GM12878 (cell line): ENCODE measurements around the gene DCPS. TPM values are rescaled to one million over a fixed set of nuclear protein-coding genes. Genes with fewer than 3 reads are reported as not detected.

Experiments
- ATAC-seq: fragments of 200-7000 bp; cut with Tn5 transposase; 3 replicates; pipeline ENCODE4 v1.9.1; 2020; ENCODE audit warnings: mild to moderate bottlenecking, moderate library complexity
- BruUV-seq: library from RNA; stranded (reverse); fragments of 400-500 nt; replicated peaks from 2 replicates; lab custom pipeline; 2021; lab: Mats Ljungman, UMichigan
- CTCF ChIA-PET: fragments of 300-600 bp; sonication (Branson Sonifier 250); formaldehyde crosslinking; extraction: SDS; loops from one replicate; lab custom pipeline; 2021; ENCODE audit warnings: inconsistent platforms; lab: Yijun Ruan, JAX
- POLR2A ChIA-PET: fragments of 350-600 bp; formaldehyde crosslinking; extraction: SDS; loops from one replicate; lab custom pipeline; 2021; ENCODE audit warnings: inconsistent platforms; lab: Charles Lee
- RAD21 ChIA-PET: fragments of 300-600 bp; sonication (Branson Sonifier 250); formaldehyde crosslinking; loops from one replicate; lab custom pipeline; 2023; ENCODE audit warnings: antibody characterized with exemption; ENCODE audit not compliant: unreplicated experiment; lab: Charles Lee
- SMC1A ChIA-PET: fragments of 300-600 bp; sonication (Branson Sonifier 250); formaldehyde crosslinking; loops from one replicate; lab custom pipeline; 2023; ENCODE audit not compliant: unreplicated experiment, uncharacterized antibody; lab: Charles Lee
- DNase-seq: peaks from one replicate; pipeline ENCODE4 v3.0.0-alpha.2; 2011; ENCODE audit warnings: low read depth, low spot score
- FAIRE-seq: peaks from 3 replicates; lab custom pipeline; 2011; peaks lifted over from hg19 to GRCh38; lab: Jason Lieb, UNC
- H2AFZ ChIP-seq: 2 replicates; pipeline ENCODE4 v1.6.0; 2011; ENCODE audit warnings: low read depth, low read length, control low read depth; ENCODE audit not compliant: control insufficient read depth
- H3K27ac ChIP-seq: 2 replicates; pipeline ENCODE4 v1.5.1; 2011; ENCODE audit warnings: control low read depth; ENCODE audit not compliant: control insufficient read depth, insufficient read depth
- H3K27me3 ChIP-seq, 2 experiments: replicated peaks in 1 of 2; 2 replicates each; pipeline versions ENCODE4 v1.6.0 to v1.6.1; 2011; ENCODE audit warnings: low read length in 1 of 2; ENCODE audit not compliant: control insufficient read depth in 2 of 2, insufficient read depth in 2 of 2
- H3K36me3 ChIP-seq, 2 experiments: 2 replicates each; pipeline ENCODE4 v1.5.1; 2011; ENCODE audit warnings: low read length in 1 of 2; ENCODE audit not compliant: control insufficient read depth in 2 of 2, insufficient read depth in 2 of 2
- H3K4me1 ChIP-seq: 2 replicates; pipeline ENCODE4 v1.6.1; 2011; ENCODE audit warnings: mild to moderate bottlenecking, low read length, moderate library complexity, mixed read lengths; ENCODE audit not compliant: control insufficient read depth, insufficient read depth
- H3K4me2 ChIP-seq: 2 replicates; pipeline ENCODE4 v1.6.0; 2011; ENCODE audit warnings: control low read depth; ENCODE audit not compliant: control insufficient read depth, insufficient read depth
- H3K4me3 ChIP-seq: fragments of 200-600 bp; sonication (generic); 2 replicates; pipeline ENCODE4 v1.5.1; 2016
- H3K79me2 ChIP-seq: 2 replicates; pipeline ENCODE4 v1.6.0; 2011; ENCODE audit warnings: low read length; ENCODE audit not compliant: control insufficient read depth, insufficient read depth
- H3K9ac ChIP-seq: 2 replicates; pipeline ENCODE4 v1.8.0; 2011; ENCODE audit warnings: low read length, control low read depth, mixed read lengths; ENCODE audit not compliant: control insufficient read depth, insufficient read depth
- H3K9me3 ChIP-seq: replicated peaks from 3 replicates; pipeline ENCODE4 v1.5.1; 2011; ENCODE audit warnings: mild to moderate bottlenecking, low read length; ENCODE audit not compliant: control insufficient read depth, insufficient read depth
- H4K20me1 ChIP-seq: 2 replicates; pipeline ENCODE4 v1.6.0; 2011; ENCODE audit not compliant: control insufficient read depth, insufficient read depth
- ATF3 ChIP-seq: IDR thresholded peaks from 2 replicates; pipeline ENCODE4 v1.6.1; 2011; ENCODE audit warnings: low read depth, mild to moderate bottlenecking, low read length, moderate library complexity, borderline replicate concordance; ENCODE audit errors: extremely low read depth
- CBX3 ChIP-seq: fragments of 200-600 bp; sonication (generic); IDR thresholded peaks from 2 replicates; pipeline ENCODE4 v1.6.1; 2016; ENCODE audit warnings: low read depth, borderline replicate concordance
- CHD2 ChIP-seq: IDR thresholded peaks from 2 replicates; pipeline ENCODE4 v1.6.1; 2011; ENCODE audit warnings: low read depth, low read length, improper control_type of control experiment, borderline replicate concordance
- E2F8 ChIP-seq: fragments of 450-650 bp; IDR thresholded peaks from 2 replicates; pipeline ENCODE4 v1.6.1; 2018; ENCODE audit warnings: mild to moderate bottlenecking, low read depth, moderate library complexity; ENCODE audit not compliant: partially characterized antibody
- EP300 ChIP-seq, 2 experiments: fragments of 150-350 bp in 1 of 2; IDR thresholded peaks; 2 replicates each; pipeline ENCODE4 v1.6.1; 2011 to 2012; ENCODE audit warnings: low read depth in 2 of 2, low read length in 2 of 2, borderline replicate concordance in 1 of 2, improper control_type of control experiment in 1 of 2, inconsistent platforms in 1 of 2; ENCODE audit not compliant: control insufficient read depth in 1 of 2
- FOXK2 ChIP-seq: fragments of 450-650 bp; IDR thresholded peaks from 2 replicates; pipeline ENCODE4 v1.6.1; 2017; ENCODE audit warnings: mild to moderate bottlenecking, moderate library complexity
- HDAC2 ChIP-seq: fragments of 200-600 bp; sonication (generic); IDR thresholded peaks from 2 replicates; pipeline ENCODE4 v1.6.1; 2017
- HDGF ChIP-seq: fragments of 450-650 bp; IDR thresholded peaks from 2 replicates; pipeline ENCODE4 v1.6.1; 2016; ENCODE audit warnings: antibody characterized with exemption
- IRF4 ChIP-seq: IDR thresholded peaks from 2 replicates; pipeline ENCODE4 v1.6.1; 2011; ENCODE audit warnings: low read depth, low read length
- MTA3 ChIP-seq: IDR thresholded peaks from 2 replicates; pipeline ENCODE4 v1.6.1; 2012; ENCODE audit warnings: low read length, inconsistent platforms, borderline replicate concordance
- POLR2A ChIP-seq: IDR thresholded peaks from 2 replicates; pipeline ENCODE4 v1.6.1; 2011; ENCODE audit warnings: low read depth, mild to moderate bottlenecking, low read length
- SP1 ChIP-seq: IDR thresholded peaks from one replicate; pipeline ENCODE4 v1.6.1; 2011; ENCODE audit warnings: low read depth, low read length
- TCF3 ChIP-seq: IDR thresholded peaks from 2 replicates; pipeline ENCODE4 v1.6.1; 2012; ENCODE audit warnings: low read depth, mild to moderate bottlenecking, low read length, borderline replicate concordance; ENCODE audit not compliant: insufficient read depth
- WRNIP1 ChIP-seq: IDR thresholded peaks from 2 replicates; pipeline ENCODE4 v1.6.1; 2011; ENCODE audit warnings: low read depth, low read length, improper control_type of control experiment, borderline replicate concordance
- ZSCAN29 ChIP-seq: fragments of 450-650 bp; IDR thresholded peaks from 2 replicates; pipeline ENCODE4 v1.6.1; 2017; ENCODE audit warnings: mild to moderate bottlenecking, moderate library complexity
- WGBS: methylation state at CpG from one replicate; pipeline ENCODE4 v1.1.6; 2016; ENCODE audit warnings: low lambda C conversion rate; ENCODE audit not compliant: insufficient replicate concordance, insufficient coverage; ENCODE audit errors: missing lambda C conversion rate; 5-methylcytosine and 5-hydroxymethylcytosine counted together
- in situ Hi-C: fragments of 300-500 bp; cut with MboI; formaldehyde crosslinking; loops from 9 replicates; pipeline ENCODE4 v1.14.3; 2018; ENCODE audit warnings: mixed read lengths
- intact Hi-C: fragments of 100-400 bp; cut with micrococcal nuclease; formaldehyde crosslinking; loops from one replicate; pipeline ENCODE4 v1.14.2; 2022; ENCODE audit not compliant: unreplicated experiment
- polyA plus RNA-seq, 11 experiments: library from polyadenylated mRNA; depleted of rRNA in 4 of 11; unstranded in 6 of 11; stranded (reverse) in 5 of 11; fragments of >200 nt; fragmentation: Nextera tagmentation in 4 of 11; fragmentation: Illumina TruSeq in 1 of 11; extraction: Ambion mirVana in 4 of 11; extraction: Trizol in 1 of 11; gene quantifications; 1 replicate in 1 of 11; 2 replicates in 10 of 11; pipeline versions ENCODE4 v1.2.1 to v1.2.3, GENCODE V29; 2011 to 2016; ENCODE audit warnings: inconsistent platforms in 2 of 11, missing spikeins in 2 of 11, low read depth in 1 of 11
- total RNA-seq, 4 experiments: library from RNA; depleted of rRNA in 3 of 4; stranded (reverse); fragments of >200 nt in 3 of 4; fragmentation: Illumina TruSeq in 1 of 4; extraction: Trizol in 1 of 4; gene quantifications; 2 replicates each; pipeline versions ENCODE4 v1.2.1 to v1.2.3, GENCODE V29; 2013 to 2021

DCPS gene
- total and polyA plus RNA-seq, 10 of the 15 experiments (the other 5 are each of a cell fraction or from before 2014, with no cell fraction given) = 23.5 to 101 (median 67.4) TPM

GRCh38 chr11:126343051-126343450 is 39.2 kb downstream of the DCPS start:
- Histone ChIP-seq H3K4me3 (no peak overlapping the region), H3K4me1 (peaks cover 10% of the 10 kb centered on the region), H3K36me3 (peaks cover 34 to 46% of the 10 kb centered on the region in 2 experiments), H3K9ac (no peak overlapping the region), H3K9me3 (no peaks in the 10 kb centered on the region), H3K79me2 (no peaks in the 10 kb centered on the region), H3K27ac (no peak overlapping the region), H3K27me3 (no peaks in the 10 kb centered on the region), H2AFZ (no peak overlapping the region), H3K4me2 (no peak overlapping the region), H4K20me1 (no peaks in the 10 kb centered on the region)
- DNase-seq (no peak), ATAC-seq (no peak), FAIRE-seq (no peak)
- no TSS peak for BruUV-seq
- in situ Hi-C loops = no loop called here
- CTCF ChIA-PET = no interaction called here
- TF ChIP-seq FOXK2 = no peak
- TF ChIP-seq EP300 (IDR thresholded peaks at IDR 0.05; ENCODE audit: borderline replicate concordance in 1 of 2, control insufficient read depth in 1 of 2, low read depth in 2 of 2, low read length in 2 of 2) = no peak
- WGBS = 96% methylated on average over 15 of the region's 16 CpGs
- intact Hi-C loops = no loop called here
- SMC1A ChIA-PET = no interaction called here
- RAD21 ChIA-PET = no interaction called here
- POLR2A ChIA-PET = no interaction called here

GRCh38 chr11:126344141-126345080 is 40.6 kb downstream of the DCPS start:
- Histone ChIP-seq H3K4me1 (peaks cover 10% of the 10 kb centered on the region), H3K36me3 (peaks cover 26 to 45% of the 10 kb centered on the region in 2 experiments), H4K20me1 (no peaks in the 10 kb centered on the region), H3K4me3 (no peak overlapping the region), H3K79me2 (no peaks in the 10 kb centered on the region), H3K9me3 (no peaks in the 10 kb centered on the region), H2AFZ (no peak overlapping the region), H3K27me3 (no peaks in the 10 kb centered on the region), H3K9ac (no peak overlapping the region), H3K4me2 (no peak overlapping the region), H3K27ac (no peak overlapping the region)
- FAIRE-seq (no peak), DNase-seq (no peak), ATAC-seq (no peak)
- ChIA-PET POLR2A (no interaction called here), RAD21 (no interaction called here), CTCF (no interaction called here), SMC1A (interaction anchor here (1.0 kb wide), 1 partner anchor 9 kb away, joined by 4 read pairs; no protein-coding TSS in a partner anchor)
- intact Hi-C loops = no loop called here
- BruUV-seq = no TSS peak
- WGBS = 87% methylated on average over 11 of the region's 11 CpGs
- in situ Hi-C loops = no loop called here
- TF ChIP-seq E2F8 (no peak), SP1 (no peak), IRF4 (no peak), MTA3 (no peak), CBX3 (no peak), ATF3 (no peak), TCF3 (no peak), HDGF (no peak), HDAC2 (no peak), CHD2 (no peak), WRNIP1 (no peak), POLR2A (no peak), ZSCAN29 (no peak)
